ENCODE data around the gene TMEM140.

- TF ChIP-seq ELF4 (IDR thresholded peaks at IDR 0.05) (no peak), BHLHE40 (IDR thresholded peaks at IDR 0.05; ENCODE audit: borderline replicate concordance) (no peak)
These were observed 21.5 kb downstream of the TMEM140 start for GRCh38 chr7:135169141-135169963.

Measured in HEK293T (cell line).